H9 (cell line): ENCODE results near the gene METTL9. TPM values are rescaled to one million over a fixed set of nuclear protein-coding genes. Genes with fewer than 3 reads are reported as not detected.

ENCODE experiments used
- DNase-seq: peaks from one replicate; pipeline ENCODE4 v3.0.0-alpha.2; 2017
- H2AFZ ChIP-seq: one replicate; pipeline ENCODE4 v1.6.1; 2013; ENCODE audit warnings: mild to moderate bottlenecking, low read length, control low read depth, moderate library complexity
- H2AK5ac ChIP-seq: 2 replicates; pipeline ENCODE4 v1.6.1; 2013; ENCODE audit warnings: low read length, control low read depth, mixed read lengths; ENCODE audit not compliant: insufficient read length
- H2BK120ac ChIP-seq: one replicate; pipeline ENCODE4 v1.6.1; 2013; ENCODE audit warnings: low read depth, mild to moderate bottlenecking, low read length, control low read depth, inconsistent platforms; ENCODE audit not compliant: poor library complexity, severe bottlenecking
- H2BK12ac ChIP-seq: 2 replicates; pipeline ENCODE4 v1.6.1; 2013; ENCODE audit warnings: low read length, control low read depth, mixed read lengths, low read depth; ENCODE audit not compliant: insufficient read length
- H2BK15ac ChIP-seq: 2 replicates; pipeline ENCODE4 v1.6.1; 2013; ENCODE audit warnings: low read depth, low read length, control low read depth
- H2BK20ac ChIP-seq: one replicate; pipeline ENCODE4 v1.6.1; 2013; ENCODE audit warnings: low read depth, mild to moderate bottlenecking, low read length, control low read depth, inconsistent platforms; ENCODE audit not compliant: poor library complexity, severe bottlenecking
- H2BK5ac ChIP-seq: 2 replicates; pipeline ENCODE4 v1.6.1; 2013; ENCODE audit warnings: low read length, control low read depth, mixed read lengths; ENCODE audit not compliant: insufficient read length
- H3K14ac ChIP-seq: 2 replicates; pipeline ENCODE4 v1.6.1; 2013; ENCODE audit warnings: low read length, control low read depth; ENCODE audit not compliant: insufficient read depth
- H3K18ac ChIP-seq: 2 replicates; pipeline ENCODE4 v1.6.1; 2013; ENCODE audit warnings: low read depth, mild to moderate bottlenecking, mixed read lengths, low read length, control low read depth; ENCODE audit not compliant: insufficient read length
- H3K23ac ChIP-seq: 2 replicates; pipeline ENCODE4 v1.6.1; 2013; ENCODE audit warnings: low read length, control low read depth, mixed read lengths, low read depth; ENCODE audit not compliant: insufficient read length
- H3K23me2 ChIP-seq: 2 replicates; pipeline ENCODE4 v1.6.1; 2013; ENCODE audit warnings: low read depth, mild to moderate bottlenecking, mixed read lengths, low read length, control low read depth; ENCODE audit not compliant: insufficient read length, poor library complexity, severe bottlenecking
- H3K27ac ChIP-seq: 2 replicates; pipeline ENCODE4 v1.5.1; 2013; ENCODE audit warnings: low read length, control low read depth, mixed read lengths, low read depth; ENCODE audit not compliant: insufficient read length
- H3K27me3 ChIP-seq: 2 replicates; pipeline ENCODE4 v1.6.1; 2013; ENCODE audit warnings: low read length, control low read depth, inconsistent platforms; ENCODE audit not compliant: insufficient read depth
- H3K4ac ChIP-seq: 2 replicates; pipeline ENCODE4 v1.6.1; 2013; ENCODE audit warnings: low read depth, mild to moderate bottlenecking, control low read depth, inconsistent platforms, low read length, moderate library complexity
- H3K4me1 ChIP-seq: 2 replicates; pipeline ENCODE4 v1.6.1; 2013; ENCODE audit warnings: low read length, control low read depth, inconsistent platforms; ENCODE audit not compliant: insufficient read depth
- H3K4me2 ChIP-seq: 2 replicates; pipeline ENCODE4 v1.6.1; 2013; ENCODE audit warnings: low read length, control low read depth, mixed read lengths; ENCODE audit not compliant: insufficient read length, insufficient read depth
- H3K56ac ChIP-seq: 2 replicates; pipeline ENCODE4 v1.6.1; 2013; ENCODE audit warnings: low read depth, mild to moderate bottlenecking, mixed read lengths, low read length, control low read depth; ENCODE audit not compliant: insufficient read length
- H3K79me1 ChIP-seq: 2 replicates; pipeline ENCODE4 v1.6.1; 2013; ENCODE audit warnings: low read depth, mild to moderate bottlenecking, moderate library complexity, low read length, control low read depth, inconsistent platforms; ENCODE audit not compliant: insufficient read depth, poor library complexity, severe bottlenecking
- H3K79me2 ChIP-seq: 2 replicates; pipeline ENCODE4 v1.6.1; 2013; ENCODE audit warnings: low read length, control low read depth, inconsistent platforms; ENCODE audit not compliant: insufficient read depth
- H3K9ac ChIP-seq: 2 replicates; pipeline ENCODE4 v1.6.1; 2013; ENCODE audit warnings: low read length, control low read depth, mixed read lengths; ENCODE audit not compliant: insufficient read length; ENCODE audit errors: extremely low read depth
- H3K9me3 ChIP-seq: one replicate; pipeline ENCODE4 v1.6.1; 2013; ENCODE audit warnings: low read depth, low read length, inconsistent platforms; ENCODE audit not compliant: control insufficient read depth
- H3T11ph ChIP-seq: one replicate; pipeline ENCODE4 v1.6.1; 2013; ENCODE audit warnings: mild to moderate bottlenecking, low read length, control low read depth, inconsistent platforms
- H4K20me1 ChIP-seq: one replicate; pipeline ENCODE4 v1.6.1; 2013; ENCODE audit not compliant: control insufficient read depth, insufficient read length, insufficient read depth
- H4K5ac ChIP-seq: 2 replicates; pipeline ENCODE4 v1.6.1; 2013; ENCODE audit warnings: low read depth, mild to moderate bottlenecking, mixed read lengths, low read length, control low read depth; ENCODE audit not compliant: insufficient read length
- H4K8ac ChIP-seq: replicated peaks from 2 replicates; pipeline ENCODE4 v1.6.1; 2013; ENCODE audit warnings: low read length, control low read depth, mixed read lengths, low read depth; ENCODE audit not compliant: insufficient read length
- H4K91ac ChIP-seq: 2 replicates; pipeline ENCODE4 v1.6.1; 2013; ENCODE audit warnings: low read depth, mild to moderate bottlenecking, moderate library complexity, mixed read lengths, low read length, control low read depth; ENCODE audit not compliant: insufficient read length
- H3K27ac Mint-ChIP-seq, 3 experiments: 2 replicates in 2 of 3; 3 replicates in 1 of 3; pipeline ENCODE4 v1.8.0; 2020 to 2021; ENCODE audit warnings: mixed read lengths in 3 of 3, mild to moderate bottlenecking in 1 of 3, moderate library complexity in 1 of 3
- H3K27me3 Mint-ChIP-seq: 2 replicates; pipeline ENCODE4 v1.8.0; 2021; ENCODE audit warnings: low read depth, mild to moderate bottlenecking, moderate library complexity, mixed read lengths
- H3K36me3 Mint-ChIP-seq, 3 experiments: 2 replicates in 2 of 3; 3 replicates in 1 of 3; pipeline ENCODE4 v1.8.0; 2020 to 2021; ENCODE audit warnings: low read depth in 3 of 3, mixed read lengths in 3 of 3; ENCODE audit not compliant: insufficient read depth in 1 of 3
- H3K4me1 Mint-ChIP-seq, 2 experiments: 2 replicates each; pipeline ENCODE4 v1.8.0; 2020; ENCODE audit warnings: mixed read lengths in 2 of 2
- H3K4me3 Mint-ChIP-seq, 2 experiments: 2 replicates in 1 of 2; 3 replicates in 1 of 2; pipeline ENCODE4 v1.8.0; 2020 to 2021; ENCODE audit warnings: mild to moderate bottlenecking in 2 of 2, mixed read lengths in 2 of 2, moderate library complexity in 1 of 2
- H3K9me3 Mint-ChIP-seq, 2 experiments: 2 replicates in 1 of 2; 3 replicates in 1 of 2; pipeline ENCODE4 v1.8.0; 2020; ENCODE audit warnings: mild to moderate bottlenecking in 2 of 2, mixed read lengths in 2 of 2, moderate library complexity in 1 of 2
- WGBS: extraction: QIAGEN DNeasy Blood & Tissue Kit; methylation state at CpG from one replicate; pipeline ENCODE4 v1.1.7; 2013; ENCODE audit warnings: missing lambda C conversion rate, low lambda C conversion rate, mixed read lengths; ENCODE audit not compliant: insufficient read length; ENCODE audit errors: extremely low coverage; 5-methylcytosine and 5-hydroxymethylcytosine counted together
- total RNA-seq: library from RNA; stranded (reverse); gene quantifications from 2 replicates; pipeline ENCODE4 v1.2.1, GENCODE V29; 2021
- TF ChIP-seq, protein P1 (sequence below): fragments of 200-600 bp; sonication (generic); conservative IDR thresholded peaks from 3 replicates; pipeline ENCODE4 v1.8.0; 2021; ENCODE audit warnings: antibody characterized with exemption, mild to moderate bottlenecking

METTL9 gene
- total RNA-seq, 1 experiment from 2014 or later: 108 TPM

DNA sequence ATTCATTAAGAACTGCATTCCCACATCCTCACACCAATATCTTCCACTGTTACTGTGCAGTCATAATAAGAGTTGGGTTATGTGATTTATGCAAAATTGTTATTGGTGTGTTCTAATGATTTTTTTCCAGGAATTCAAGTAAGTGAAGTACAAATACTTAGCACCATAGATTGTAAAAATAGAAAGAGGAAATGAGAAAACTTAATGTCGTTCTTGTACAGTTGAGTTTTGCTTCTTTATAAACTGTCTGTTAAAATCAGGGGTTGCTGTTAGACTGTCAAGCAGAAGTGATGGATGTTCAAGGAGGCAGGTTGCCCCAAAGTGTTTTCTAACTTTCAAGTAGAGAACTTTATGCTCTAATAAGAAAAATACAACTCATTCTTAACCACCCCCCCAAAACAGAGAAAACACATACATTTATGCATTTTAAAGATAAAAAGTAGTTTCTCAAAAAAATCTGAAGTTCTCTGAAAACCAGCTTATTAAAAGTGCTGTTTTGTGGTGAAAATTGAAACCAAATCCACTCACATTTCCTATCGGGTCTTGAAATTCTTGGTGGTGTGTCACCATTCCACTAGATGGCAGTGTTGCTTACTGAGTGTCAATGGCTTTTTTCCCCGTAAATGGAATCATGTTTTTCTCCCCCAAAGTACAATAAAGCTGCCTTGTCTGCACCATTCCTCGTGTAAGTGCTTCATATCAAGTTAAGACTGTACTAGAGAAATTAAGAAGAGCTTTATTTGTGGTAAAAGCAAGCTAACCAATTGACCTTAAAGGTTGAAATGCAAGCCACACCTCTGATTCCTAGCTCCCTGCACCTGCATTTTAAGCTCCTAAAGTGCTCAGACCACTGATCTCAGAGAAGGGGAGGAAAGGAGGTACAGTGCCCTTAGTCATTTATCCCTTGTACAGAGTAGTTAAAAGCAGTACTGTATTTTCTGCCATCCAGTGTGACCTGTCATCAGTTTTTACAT is 57.7 kb downstream of the METTL9 start:
- no peak overlapping the region for H2BK12ac ChIP-seq
- H3K79me1 ChIP-seq: no peaks in the 10 kb centered on the region
- no peak overlapping the region for H3K4me2 ChIP-seq
- peaks cover 2 to 7% (median 4%) of the 10 kb centered on the region in 3 experiments; a peak in 4 of 7 replicates for H3K36me3 Mint-ChIP-seq
- H2BK15ac ChIP-seq: no peak overlapping the region
- H3K4me3 Mint-ChIP-seq: no peak overlapping the region
- H3K27me3 ChIP-seq: no peaks in the 10 kb centered on the region
- TF ChIP-seq, protein P1, sequence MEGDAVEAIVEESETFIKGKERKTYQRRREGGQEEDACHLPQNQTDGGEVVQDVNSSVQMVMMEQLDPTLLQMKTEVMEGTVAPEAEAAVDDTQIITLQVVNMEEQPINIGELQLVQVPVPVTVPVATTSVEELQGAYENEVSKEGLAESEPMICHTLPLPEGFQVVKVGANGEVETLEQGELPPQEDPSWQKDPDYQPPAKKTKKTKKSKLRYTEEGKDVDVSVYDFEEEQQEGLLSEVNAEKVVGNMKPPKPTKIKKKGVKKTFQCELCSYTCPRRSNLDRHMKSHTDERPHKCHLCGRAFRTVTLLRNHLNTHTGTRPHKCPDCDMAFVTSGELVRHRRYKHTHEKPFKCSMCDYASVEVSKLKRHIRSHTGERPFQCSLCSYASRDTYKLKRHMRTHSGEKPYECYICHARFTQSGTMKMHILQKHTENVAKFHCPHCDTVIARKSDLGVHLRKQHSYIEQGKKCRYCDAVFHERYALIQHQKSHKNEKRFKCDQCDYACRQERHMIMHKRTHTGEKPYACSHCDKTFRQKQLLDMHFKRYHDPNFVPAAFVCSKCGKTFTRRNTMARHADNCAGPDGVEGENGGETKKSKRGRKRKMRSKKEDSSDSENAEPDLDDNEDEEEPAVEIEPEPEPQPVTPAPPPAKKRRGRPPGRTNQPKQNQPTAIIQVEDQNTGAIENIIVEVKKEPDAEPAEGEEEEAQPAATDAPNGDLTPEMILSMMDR: peak; percentile 88
- no peak overlapping the region for H4K5ac ChIP-seq
- peaks cover 2% of the 10 kb centered on the region; the same call in 1 of the 2 replicates for H3K4me1 ChIP-seq
- H2AK5ac ChIP-seq: no peak overlapping the region
- DNase-seq: no peak
- H3K14ac ChIP-seq: no peak overlapping the region
- no peak overlapping the region for H3K27ac ChIP-seq
- H3K9ac ChIP-seq: no peak overlapping the region
- no peak overlapping the region for H3T11ph ChIP-seq
- no peak overlapping the region for H3K56ac ChIP-seq
- no peaks in the 10 kb centered on the region for H3K9me3 Mint-ChIP-seq
- H3K27ac Mint-ChIP-seq: peak overlapping the region in 1 of 3 experiments; percentile 74; a peak in 1 of 7 replicates
- no peak overlapping the region for H2BK5ac ChIP-seq
- no peak overlapping the region for H4K8ac ChIP-seq
- no peak overlapping the region for H2AFZ ChIP-seq
- H3K18ac ChIP-seq: no peak overlapping the region
- no peak overlapping the region for H4K91ac ChIP-seq
- H4K20me1 ChIP-seq: no peaks in the 10 kb centered on the region
- H3K23ac ChIP-seq: no peak overlapping the region
- WGBS: no CpG with 5 or more reads among the region's 4 CpGs
- peaks cover 2 to 9% of the 10 kb centered on the region in 2 experiments; a peak in 2 of 4 replicates for H3K4me1 Mint-ChIP-seq
- H2BK120ac ChIP-seq: no peak overlapping the region
- H2BK20ac ChIP-seq: no peak overlapping the region
- H3K79me2 ChIP-seq: no peaks in the 10 kb centered on the region
- no peak overlapping the region for H3K4ac ChIP-seq
- H3K27me3 Mint-ChIP-seq: no peaks in the 10 kb centered on the region; the same call in 1 of the 2 replicates
- H3K9me3 ChIP-seq: no peaks in the 10 kb centered on the region
- H3K23me2 ChIP-seq: no peaks in the 10 kb centered on the region
